Astrocyte of the spinal cord (primary cell): ENCODE results near the gene ARHGAP15.
A peak's percentile ranks its signal among the peaks of the same experiment; 100 is the strongest.

ENCODE experiments used
- DNase-seq: peaks from one replicate; pipeline ENCODE4 v3.0.0; 2011; ENCODE audit warnings: low read depth, low spot score
- H3K4me3 ChIP-seq: 2 replicates; pipeline ENCODE4 v1.5.1; 2011; ENCODE audit warnings: low read depth, mild to moderate bottlenecking, low read length, moderate library complexity
- CTCF ChIP-seq: IDR thresholded peaks from 2 replicates; pipeline ENCODE4 v1.5.1; 2012; ENCODE audit warnings: low read depth, mild to moderate bottlenecking, low read length, inconsistent platforms
- in situ Hi-C: cut with HindIII; loops from 2 replicates; pipeline ENCODE4 v1.10.0; 2017; ENCODE audit warnings: low sequenced_read_pairs

The ARHGAP15 gene

GRCh38 chr2:143730155-143730952, 601.1 kb downstream of the ARHGAP15 start:
- TF ChIP-seq CTCF: no peak
- in situ Hi-C loops: no loop called here
- no peak overlapping the region for H3K4me3 ChIP-seq
- DNase-seq: no peak

- in situ Hi-C loops: no loop called here
- H3K4me3 ChIP-seq: no peak overlapping the region
- no peak for TF ChIP-seq CTCF
- no peak for DNase-seq
Measured at GRCh38 chr2:143730953-143731260, 601.7 kb downstream of the ARHGAP15 start.

GRCh38 chr2:143732076-143732475, 602.9 kb downstream of the ARHGAP15 start:
- DNase-seq: peak; percentile 8
- H3K4me3 ChIP-seq: no peak overlapping the region
- in situ Hi-C loops: no loop called here
- TF ChIP-seq CTCF: no peak

GRCh38 chr2:143732871-143733270, 603.7 kb downstream of the ARHGAP15 start:
- no peak for DNase-seq
- in situ Hi-C loops: no loop called here
- no peak overlapping the region for H3K4me3 ChIP-seq
- no peak for TF ChIP-seq CTCF

GRCh38 chr2:143734507-143734906, 605.3 kb downstream of the ARHGAP15 start:
- TF ChIP-seq CTCF: no peak
- in situ Hi-C loops: no loop called here
- no peak overlapping the region for H3K4me3 ChIP-seq
- DNase-seq: no peak

GRCh38 chr2:143736904-143737303, 607.7 kb downstream of the ARHGAP15 start:
- in situ Hi-C loops: no loop called here
- H3K4me3 ChIP-seq: no peak overlapping the region
- TF ChIP-seq CTCF: no peak
- DNase-seq: no peak
